GM12878 (cell line): ENCODE results near the gene KPNA4. TPM values are rescaled to one million over a fixed set of nuclear protein-coding genes. Genes with fewer than 3 reads are reported as not detected.

ENCODE experiments used
- BCLAF1 ChIP-seq: fragments of 450-650 bp; IDR thresholded peaks from 2 replicates; pipeline ENCODE4 v1.6.1; 2017; ENCODE audit warnings: antibody characterized with exemption, mild to moderate bottlenecking, moderate library complexity
- CUX1 ChIP-seq: IDR thresholded peaks from 2 replicates; pipeline ENCODE4 v1.6.1; 2012; ENCODE audit warnings: improper control_type of control experiment, low read depth, low read length; ENCODE audit not compliant: insufficient replicate concordance
- ETV6 ChIP-seq, 2 experiments: fragments of 450-650 bp in 1 of 2; IDR thresholded peaks in 1 of 2; conservative IDR thresholded peaks in 1 of 2; 2 replicates each; pipeline ENCODE4 v1.6.1; 2014; ENCODE audit warnings: antibody characterized with exemption in 1 of 2, borderline replicate concordance in 1 of 2, low read depth in 1 of 2, mild to moderate bottlenecking in 1 of 2, moderate library complexity in 1 of 2
- GABPA ChIP-seq: IDR thresholded peaks from 2 replicates; pipeline ENCODE4 v1.6.1; 2014; ENCODE audit warnings: antibody characterized with exemption, low read depth, mild to moderate bottlenecking, inconsistent platforms
- IKZF2 ChIP-seq, 2 experiments: fragments of 450-650 bp; IDR thresholded peaks; 2 replicates each; pipeline ENCODE4 v1.6.1; 2017; ENCODE audit warnings: mild to moderate bottlenecking in 2 of 2, moderate library complexity in 2 of 2
- NFIC ChIP-seq: IDR thresholded peaks from 2 replicates; pipeline ENCODE4 v1.6.1; 2012; ENCODE audit warnings: low read depth, mild to moderate bottlenecking, inconsistent platforms, low read length, moderate library complexity
- NFYB ChIP-seq: IDR thresholded peaks from 2 replicates; pipeline ENCODE4 v1.6.1; 2011; ENCODE audit warnings: low read depth, mild to moderate bottlenecking, low read length, improper control_type of control experiment, moderate library complexity; ENCODE audit not compliant: insufficient read depth
- NKRF ChIP-seq: fragments of 450-650 bp; conservative IDR thresholded peaks from 2 replicates; pipeline ENCODE4 v1.6.1; 2017; ENCODE audit warnings: mild to moderate bottlenecking, moderate library complexity
- NR2C2 ChIP-seq: IDR thresholded peaks from 2 replicates; pipeline ENCODE4 v1.6.1; 2011; ENCODE audit warnings: borderline replicate concordance, low read depth; ENCODE audit not compliant: control insufficient read depth, insufficient read length
- NR2F1 ChIP-seq: fragments of 450-650 bp; conservative IDR thresholded peaks from 2 replicates; pipeline ENCODE4 v1.6.1; 2017; ENCODE audit warnings: mild to moderate bottlenecking
- SIN3A ChIP-seq: IDR thresholded peaks from 2 replicates; pipeline ENCODE4 v1.6.1; 2012; ENCODE audit warnings: low read depth, low read length, improper control_type of control experiment
- TARDBP ChIP-seq: IDR thresholded peaks from 2 replicates; pipeline ENCODE4 v1.6.1; 2016; ENCODE audit warnings: borderline replicate concordance
- TCF3 ChIP-seq: IDR thresholded peaks from 2 replicates; pipeline ENCODE4 v1.6.1; 2012; ENCODE audit warnings: low read depth, mild to moderate bottlenecking, low read length, borderline replicate concordance; ENCODE audit not compliant: insufficient read depth
- ZNF592 ChIP-seq: fragments of 450-650 bp; IDR thresholded peaks from 2 replicates; pipeline ENCODE4 v1.6.1; 2017; ENCODE audit warnings: mild to moderate bottlenecking, moderate library complexity
- polyA plus RNA-seq, 11 experiments: library from polyadenylated mRNA; depleted of rRNA in 4 of 11; unstranded in 6 of 11; stranded (reverse) in 5 of 11; fragments of >200 nt; fragmentation: Nextera tagmentation in 4 of 11; fragmentation: Illumina TruSeq in 1 of 11; extraction: Ambion mirVana in 4 of 11; extraction: Trizol in 1 of 11; gene quantifications; 1 replicate in 1 of 11; 2 replicates in 10 of 11; pipeline versions ENCODE4 v1.2.1 to v1.2.3, GENCODE V29; 2011 to 2016; ENCODE audit warnings: inconsistent platforms in 2 of 11, missing spikeins in 2 of 11, low read depth in 1 of 11
- total RNA-seq, 4 experiments: library from RNA; depleted of rRNA in 3 of 4; stranded (reverse); fragments of >200 nt in 3 of 4; fragmentation: Illumina TruSeq in 1 of 4; extraction: Trizol in 1 of 4; gene quantifications; 2 replicates each; pipeline versions ENCODE4 v1.2.1 to v1.2.3, GENCODE V29; 2013 to 2021

KPNA4 gene
- total and polyA plus RNA-seq, 10 of the 15 experiments (the other 5 are each of a cell fraction or from before 2014, with no cell fraction given) = 9.9 to 40.6 (median 18.1) TPM

- TF ChIP-seq NR2C2 = no peak
- TF ChIP-seq CUX1 = no peak
- peak; percentile 66 for TF ChIP-seq NKRF
- no peak for TF ChIP-seq GABPA
- no peak for TF ChIP-seq ZNF592
- TF ChIP-seq NFYB = no peak
- TF ChIP-seq BCLAF1 = no peak
- peak; percentile 91 to 94 for TF ChIP-seq IKZF2 (IDR thresholded peaks at IDR 0.05)
- TF ChIP-seq NR2F1 = no peak; the same call in 1 of the 2 replicates
- TF ChIP-seq TARDBP = no peak
- no peak for TF ChIP-seq SIN3A
- TF ChIP-seq NFIC = no peak
- TF ChIP-seq ETV6 (conservative IDR thresholded peaks at IDR 0.05 in 1 of 2, IDR thresholded peaks at IDR 0.05 in 1 of 2; ENCODE audit: borderline replicate concordance in 1 of 2, low read depth in 1 of 2) = no peak
- TF ChIP-seq TCF3 = no peak
Observed at GRCh38 chr3:160448845-160449635, 116.3 kb downstream of the KPNA4 start (continued).
